MCF 10A (cell line): Measurements from ENCODE around the gene PARG. TPM values are rescaled to one million over a fixed set of nuclear protein-coding genes. Genes with fewer than 3 reads are reported as not detected.

Source experiments
- BruUV-seq: library from RNA; stranded (reverse); fragments of 400-500 nt; replicated peaks from 2 replicates; lab custom pipeline; 2021; lab: Mats Ljungman, UMichigan
- CTCF ChIA-PET: fragments of 300-600 bp; sonication (Branson Sonifier 250); formaldehyde crosslinking; extraction: SDS; loops from one replicate; lab custom pipeline; 2021; ENCODE audit warnings: antibody characterized with exemption, inconsistent platforms; lab: Yijun Ruan, JAX
- POLR2A ChIA-PET: fragments of 300-600, 350-650 bp; sonication (Branson Sonifier 250); formaldehyde crosslinking; extraction: SDS; loops from one replicate; lab custom pipeline; 2020; ENCODE audit warnings: antibody characterized with exemption, inconsistent platforms; lab: Yijun Ruan, JAX
- DNase-seq: peaks from one replicate; pipeline ENCODE4 v3.0.0-alpha.2; 2018; ENCODE audit not compliant: unreplicated experiment
- H3K27ac Mint-ChIP-seq: one replicate; pipeline ENCODE4 v1.8.0; 2022; ENCODE audit warnings: mild to moderate bottlenecking, low read depth, mixed read lengths; ENCODE audit not compliant: unreplicated experiment
- H3K27me3 Mint-ChIP-seq: one replicate; pipeline ENCODE4 v1.8.0; 2022; ENCODE audit warnings: mixed read lengths; ENCODE audit not compliant: insufficient read depth, unreplicated experiment
- H3K36me3 Mint-ChIP-seq: one replicate; pipeline ENCODE4 v1.8.0; 2022; ENCODE audit warnings: mild to moderate bottlenecking, moderate library complexity, mixed read lengths; ENCODE audit not compliant: insufficient read depth, unreplicated experiment
- H3K4me1 Mint-ChIP-seq: one replicate; pipeline ENCODE4 v1.8.0; 2022; ENCODE audit warnings: mixed read lengths; ENCODE audit not compliant: insufficient read depth, unreplicated experiment
- H3K4me3 Mint-ChIP-seq: one replicate; pipeline ENCODE4 v1.8.0; 2022; ENCODE audit warnings: mild to moderate bottlenecking, moderate library complexity, mixed read lengths; ENCODE audit not compliant: unreplicated experiment
- H3K9me3 Mint-ChIP-seq: one replicate; pipeline ENCODE4 v1.8.0; 2022; ENCODE audit warnings: mixed read lengths; ENCODE audit not compliant: unreplicated experiment
- CTCF ChIP-seq: fragments of 200-600 bp; IDR thresholded peaks from one replicate; pipeline ENCODE4 v1.8.0; 2022; ENCODE audit warnings: antibody characterized with exemption, mild to moderate bottlenecking; ENCODE audit not compliant: unreplicated experiment
- intact Hi-C: fragments of 100-400 bp; cut with micrococcal nuclease; formaldehyde crosslinking; loops from 2 replicates; pipeline ENCODE4 v1.14.1; 2022
- total RNA-seq: library from RNA; stranded (reverse); gene quantifications from 2 replicates; pipeline ENCODE4 v1.2.3, GENCODE V29; 2022

The PARG gene
- total RNA-seq, 1 experiment from 2014 or later = 29.2 TPM

GRCh38 chr10:49819234-49819958, 122.4 kb downstream of the PARG start:
- no TSS peak for BruUV-seq
- intact Hi-C loops = no loop called here
- TF ChIP-seq CTCF = no peak
- no peak for DNase-seq
- Mint-ChIP-seq H3K4me1 (peaks cover 6% of the 10 kb centered on the region), H3K36me3 (peaks cover 62% of the 10 kb centered on the region), H3K27me3 (no peaks in the 10 kb centered on the region), H3K9me3 (no peaks in the 10 kb centered on the region), H3K4me3 (no peak overlapping the region), H3K27ac (no peak overlapping the region)
- CTCF ChIA-PET = interaction anchor here (0.8 kb wide), 1 partner anchor 158 kb away, joined by 3 read pairs; no protein-coding TSS in a partner anchor
- POLR2A ChIA-PET = no interaction called here

GRCh38 chr10:49817845-49818244, 124.0 kb downstream of the PARG start:
- peaks cover 64% of the 10 kb centered on the region for H3K36me3 Mint-ChIP-seq
- H3K9me3 Mint-ChIP-seq = no peaks in the 10 kb centered on the region
- H3K4me1 Mint-ChIP-seq = no peaks in the 10 kb centered on the region
- TF ChIP-seq CTCF = no peak
- POLR2A ChIA-PET = no interaction called here
- CTCF ChIA-PET = no interaction called here
- H3K4me3 Mint-ChIP-seq = no peak overlapping the region
- no TSS peak for BruUV-seq
- intact Hi-C loops = no loop called here
- H3K27me3 Mint-ChIP-seq = no peaks in the 10 kb centered on the region
- DNase-seq = no peak
- no peak overlapping the region for H3K27ac Mint-ChIP-seq

GRCh38 chr10:49803988-49804387, 137.8 kb downstream of the PARG start:
- Mint-ChIP-seq H3K9me3 (no peaks in the 10 kb centered on the region), H3K27ac (no peak overlapping the region), H3K36me3 (no peaks in the 10 kb centered on the region), H3K4me1 (no peaks in the 10 kb centered on the region), H3K4me3 (no peak overlapping the region), H3K27me3 (peaks cover 23% of the 10 kb centered on the region)
- TF ChIP-seq CTCF = no peak
- intact Hi-C loops = no loop called here
- CTCF ChIA-PET = no interaction called here
- POLR2A ChIA-PET = no interaction called here
- no TSS peak for BruUV-seq
- peak; percentile 10 for DNase-seq

GRCh38 chr10:49798275-49798674, 143.6 kb downstream of the PARG start:
- H3K4me3 Mint-ChIP-seq = no peak overlapping the region
- ChIA-PET CTCF (no interaction called here), POLR2A (no interaction called here)
- H3K27ac Mint-ChIP-seq = no peak overlapping the region
- no peaks in the 10 kb centered on the region for H3K4me1 Mint-ChIP-seq
- intact Hi-C loops = no loop called here
- no peaks in the 10 kb centered on the region for H3K9me3 Mint-ChIP-seq
- no peaks in the 10 kb centered on the region for H3K36me3 Mint-ChIP-seq
- no peak for TF ChIP-seq CTCF
- peaks cover 32% of the 10 kb centered on the region for H3K27me3 Mint-ChIP-seq
- DNase-seq = no peak
- no TSS peak for BruUV-seq
